HepG2 (cell line): Measurements from ENCODE around the gene KRTAP10-2. TPM values are rescaled to one million over a fixed set of nuclear protein-coding genes. Genes with fewer than 3 reads are reported as not detected.

Source experiments
- AHR ChIP-seq: IDR thresholded peaks from 2 replicates; pipeline ENCODE4 v1.6.1; 2018; ENCODE audit warnings: missing genetic modification reagents, missing compliant biosample characterization
- BCL6 ChIP-seq: IDR thresholded peaks from 2 replicates; pipeline ENCODE4 v1.6.1; 2016; ENCODE audit warnings: missing genetic modification reagents, missing compliant biosample characterization
- CBFB ChIP-seq: sonication (generic); formaldehyde crosslinking; IDR thresholded peaks from 2 replicates; pipeline ENCODE4 v1.4.0; 2020; ENCODE audit warnings: missing genetic modification reagents
- E2F2 ChIP-seq: sonication (generic); formaldehyde crosslinking; IDR thresholded peaks from 2 replicates; pipeline ENCODE4 v1.4.0; 2020; ENCODE audit warnings: missing genetic modification reagents, borderline replicate concordance
- ERF ChIP-seq: IDR thresholded peaks from 2 replicates; pipeline ENCODE4 v1.6.1; 2018; ENCODE audit warnings: missing biosample characterization, missing genetic modification reagents
- FOXC1 ChIP-seq: sonication (generic); formaldehyde crosslinking; IDR thresholded peaks from 2 replicates; pipeline ENCODE4 v1.8.0; 2022; ENCODE audit warnings: mild to moderate bottlenecking, missing genetic modification reagents, borderline replicate concordance
- ISX ChIP-seq: sonication (generic); formaldehyde crosslinking; conservative IDR thresholded peaks from 2 replicates; pipeline ENCODE4 v1.5.0; 2020; ENCODE audit warnings: missing genetic modification reagents
- NFYB ChIP-seq: sonication (generic); formaldehyde crosslinking; IDR thresholded peaks from 2 replicates; pipeline ENCODE4 v1.4.0; 2020; ENCODE audit warnings: missing genetic modification reagents
- PITX1 ChIP-seq: sonication (generic); formaldehyde crosslinking; IDR thresholded peaks from 2 replicates; pipeline ENCODE4 v1.5.1; 2020; ENCODE audit warnings: mild to moderate bottlenecking, missing genetic modification reagents
- PRDM10 ChIP-seq: sonication (generic); formaldehyde crosslinking; IDR thresholded peaks from 2 replicates; pipeline ENCODE4 v1.4.0; 2020; ENCODE audit warnings: low read depth, missing genetic modification reagents
- RARG ChIP-seq: sonication (generic); formaldehyde crosslinking; IDR thresholded peaks from 2 replicates; pipeline ENCODE4 v1.4.0; 2020; ENCODE audit warnings: low read depth, mild to moderate bottlenecking, missing genetic modification reagents
- RNF2 ChIP-seq: fragments of 450-650 bp; conservative IDR thresholded peaks from 2 replicates; pipeline ENCODE4 v1.6.1; 2016; ENCODE audit warnings: low read depth
- SRY ChIP-seq: sonication (generic); formaldehyde crosslinking; IDR thresholded peaks from 2 replicates; pipeline ENCODE4 v1.8.0; 2022; ENCODE audit warnings: mild to moderate bottlenecking, missing genetic modification reagents
- TOE1 ChIP-seq: sonication (generic); formaldehyde crosslinking; IDR thresholded peaks from 2 replicates; pipeline ENCODE4 v1.4.0; 2020; ENCODE audit warnings: mild to moderate bottlenecking, missing genetic modification reagents
- ZBTB20 ChIP-seq: sonication (generic); formaldehyde crosslinking; IDR thresholded peaks from 2 replicates; pipeline ENCODE4 v1.8.1; 2023; ENCODE audit warnings: missing genetic modification reagents, low read depth, mild to moderate bottlenecking, borderline replicate concordance
- ZNF292 ChIP-seq: sonication (generic); formaldehyde crosslinking; IDR thresholded peaks from 2 replicates; pipeline ENCODE4 v1.8.1; 2022; ENCODE audit warnings: mild to moderate bottlenecking, low read depth, missing genetic modification reagents, borderline replicate concordance
- ZNF773 ChIP-seq: sonication (generic); formaldehyde crosslinking; IDR thresholded peaks from 2 replicates; pipeline ENCODE4 v1.4.0; 2020; ENCODE audit warnings: missing genetic modification reagents, borderline replicate concordance
- ZNF788 ChIP-seq: sonication (generic); formaldehyde crosslinking; IDR thresholded peaks from 2 replicates; pipeline ENCODE4 v1.5.0; 2020; ENCODE audit warnings: mild to moderate bottlenecking, missing genetic modification reagents, borderline replicate concordance
- polyA plus RNA-seq, 8 experiments: library from polyadenylated mRNA; depleted of rRNA in 3 of 8; stranded (reverse) in 7 of 8; unstranded in 1 of 8; fragments of >200 nt; fragmentation: Illumina TruSeq in 4 of 8; extraction: Trizol in 4 of 8; gene quantifications; 2 replicates each; pipeline versions ENCODE4 v1.2.1 to v1.2.3, GENCODE V29; 2011 to 2016; ENCODE audit warnings: low read depth in 4 of 8, missing spikeins in 1 of 8, mixed read lengths in 1 of 8; ENCODE audit not compliant: insufficient read depth in 1 of 8
- total RNA-seq, 5 experiments: library from RNA; depleted of rRNA; stranded (reverse); fragments of >200 nt; fragmentation: Illumina TruSeq; extraction: Trizol; gene quantifications; 2 replicates each; pipeline ENCODE4 v1.2.3, GENCODE V29; 2016; ENCODE audit warnings: low read depth in 1 of 5
- TF ChIP-seq, protein P1 (sequence below): sonication (generic); formaldehyde crosslinking; conservative IDR thresholded peaks from 2 replicates; pipeline ENCODE4 v1.4.0; 2020; ENCODE audit warnings: missing genetic modification reagents
- TF ChIP-seq, protein P2 (sequence below): sonication (generic); formaldehyde crosslinking; IDR thresholded peaks from 2 replicates; pipeline ENCODE4 v1.4.0; 2020; ENCODE audit warnings: mild to moderate bottlenecking, missing genetic modification reagents

The KRTAP10-2 gene
- total and polyA plus RNA-seq, 2 of the 13 experiments (the other 11 are each of a cell fraction or from before 2014, with no cell fraction given): not detected

- peak; percentile 67; the same call in 1 of the 2 replicates for TF ChIP-seq ZNF788 (CRISPR knock-in tag)
- TF ChIP-seq BCL6 (CRISPR knock-in tag): peak; percentile 60; the same call in 1 of the 2 replicates
- TF ChIP-seq, protein P1, sequence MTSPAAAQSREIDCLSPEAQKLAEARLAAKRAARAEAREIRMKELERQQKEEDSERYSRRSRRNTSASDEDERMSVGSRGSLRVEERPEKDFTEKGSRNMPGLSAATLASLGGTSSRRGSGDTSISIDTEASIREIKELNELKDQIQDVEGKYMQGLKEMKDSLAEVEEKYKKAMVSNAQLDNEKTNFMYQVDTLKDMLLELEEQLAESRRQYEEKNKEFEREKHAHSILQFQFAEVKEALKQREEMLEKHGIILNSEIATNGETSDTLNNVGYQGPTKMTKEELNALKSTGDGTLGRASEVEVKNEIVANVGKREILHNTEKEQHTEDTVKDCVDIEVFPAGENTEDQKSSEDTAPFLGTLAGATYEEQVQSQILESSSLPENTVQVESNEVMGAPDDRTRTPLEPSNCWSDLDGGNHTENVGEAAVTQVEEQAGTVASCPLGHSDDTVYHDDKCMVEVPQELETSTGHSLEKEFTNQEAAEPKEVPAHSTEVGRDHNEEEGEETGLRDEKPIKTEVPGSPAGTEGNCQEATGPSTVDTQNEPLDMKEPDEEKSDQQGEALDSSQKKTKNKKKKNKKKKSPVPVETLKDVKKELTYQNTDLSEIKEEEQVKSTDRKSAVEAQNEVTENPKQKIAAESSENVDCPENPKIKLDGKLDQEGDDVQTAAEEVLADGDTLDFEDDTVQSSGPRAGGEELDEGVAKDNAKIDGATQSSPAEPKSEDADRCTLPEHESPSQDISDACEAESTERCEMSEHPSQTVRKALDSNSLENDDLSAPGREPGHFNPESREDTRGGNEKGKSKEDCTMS (CRISPR knock-in tag): no peak
- no peak for TF ChIP-seq NFYB
- no peak for TF ChIP-seq AHR (CRISPR knock-in tag)
- TF ChIP-seq PITX1 (CRISPR knock-in tag): peak; percentile 55; the same call in 1 of the 2 replicates
- no peak for TF ChIP-seq ZNF773 (CRISPR knock-in tag)
- no peak for TF ChIP-seq RARG (CRISPR knock-in tag)
- TF ChIP-seq E2F2 (CRISPR knock-in tag): no peak
- TF ChIP-seq SRY (CRISPR knock-in tag): no peak
- TF ChIP-seq, protein P2, sequence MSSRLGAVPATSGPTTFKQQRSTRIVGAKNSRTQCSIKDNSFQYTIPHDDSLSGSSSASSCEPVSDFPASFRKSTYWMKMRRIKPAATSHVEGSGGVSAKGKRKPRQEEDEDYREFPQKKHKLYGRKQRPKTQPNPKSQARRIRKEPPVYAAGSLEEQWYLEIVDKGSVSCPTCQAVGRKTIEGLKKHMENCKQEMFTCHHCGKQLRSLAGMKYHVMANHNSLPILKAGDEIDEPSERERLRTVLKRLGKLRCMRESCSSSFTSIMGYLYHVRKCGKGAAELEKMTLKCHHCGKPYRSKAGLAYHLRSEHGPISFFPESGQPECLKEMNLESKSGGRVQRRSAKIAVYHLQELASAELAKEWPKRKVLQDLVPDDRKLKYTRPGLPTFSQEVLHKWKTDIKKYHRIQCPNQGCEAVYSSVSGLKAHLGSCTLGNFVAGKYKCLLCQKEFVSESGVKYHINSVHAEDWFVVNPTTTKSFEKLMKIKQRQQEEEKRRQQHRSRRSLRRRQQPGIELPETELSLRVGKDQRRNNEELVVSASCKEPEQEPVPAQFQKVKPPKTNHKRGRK: no peak
- no peak for TF ChIP-seq CBFB (CRISPR knock-in tag)
- peak; percentile 97 for TF ChIP-seq ZNF292 (CRISPR knock-in tag)
- no peak for TF ChIP-seq TOE1 (CRISPR knock-in tag)
- 0 out of 2 replicates have a peak, but pooled peaks have one; percentile 29 for TF ChIP-seq FOXC1 (CRISPR knock-in tag)
- TF ChIP-seq RNF2: no peak
- peak; percentile 56; the same call in 1 of the 2 replicates for TF ChIP-seq PRDM10 (CRISPR knock-in tag)
- no peak for TF ChIP-seq ZBTB20 (CRISPR knock-in tag)
- no peak for TF ChIP-seq ISX (CRISPR knock-in tag)
- TF ChIP-seq ERF: no peak
These were observed 23.4 kb upstream of the KRTAP10-2 start (continued) for GRCh38 chr21:44574457-44575306.
